GM19238 (cell line): ENCODE data around the gene CEACAM7.
"Not testable (repeated sequence)": the region's sequence is repeated elsewhere in the genome, so short reads cannot be mapped to it uniquely, and the experiment has no call there.

ENCODE experiments used
- DNase-seq: peaks from one replicate; pipeline ENCODE4 v3.0.0; 2011; ENCODE audit warnings: low spot score; ENCODE audit not compliant: insufficient read length

Gene CEACAM7

GRCh38 chr19:41688098-41688497 lies at the start of gene CEACAM7:
TSS of gene CEACAM7 (minus strand) at chr19:41688270. CDS start at chr19:41688165, 105 bp downstream.
- no peak for DNase-seq

- DNase-seq: no peak
These were observed 47.1 kb upstream of the CEACAM7 start for GRCh38 chr19:41735071-41735600.

- no peak for DNase-seq
These were observed 46.5 kb upstream of the CEACAM7 start for GRCh38 chr19:41734585-41734984.

- no peak for DNase-seq
These were observed 46.1 kb upstream of the CEACAM7 start for GRCh38 chr19:41734156-41734555.

GRCh38 chr19:41726493-41726892 lies 38.4 kb upstream of the CEACAM7 start:
- no peak for DNase-seq

GRCh38 chr19:41720103-41720502 lies 32.0 kb upstream of the CEACAM7 start:
- no peak for DNase-seq

- DNase-seq: no peak
These were observed 30.7 kb upstream of the CEACAM7 start for GRCh38 chr19:41718761-41719160.

GRCh38 chr19:41714598-41714997 lies 26.5 kb upstream of the CEACAM7 start:
- no peak for DNase-seq

- no peak for DNase-seq
These were observed 23.5 kb upstream of the CEACAM7 start for GRCh38 chr19:41711376-41712261.

GRCh38 chr19:41709951-41710645 lies 22.0 kb upstream of the CEACAM7 start:
- DNase-seq: no peak

GRCh38 chr19:41709516-41709915 lies 21.4 kb upstream of the CEACAM7 start:
- not testable (repeated sequence) for DNase-seq

- no peak for DNase-seq
These were observed 20.4 kb upstream of the CEACAM7 start, which contains the start of gene CEACAM5 for GRCh38 chr19:41708481-41708880. TSS of gene CEACAM5 (plus strand) at chr19:41708626. CDS start at chr19:41708732, 106 bp downstream.

GRCh38 chr19:41707871-41708371 lies 19.9 kb upstream of the CEACAM7 start:
- no peak for DNase-seq

- no peak for DNase-seq
These were observed 19.4 kb upstream of the CEACAM7 start for GRCh38 chr19:41707502-41707812.

- DNase-seq: peak; percentile 75
These were observed 18.9 kb upstream of the CEACAM7 start for GRCh38 chr19:41706741-41707501.

GRCh38 chr19:41705393-41706174 lies 17.5 kb upstream of the CEACAM7 start:
- DNase-seq: no peak

- DNase-seq: no peak
These were observed 15.7 kb upstream of the CEACAM7 start for GRCh38 chr19:41703602-41704293.

GRCh38 chr19:41702171-41702651 lies 14.1 kb upstream of the CEACAM7 start:
- no peak for DNase-seq

GRCh38 chr19:41701401-41702075 lies 13.5 kb upstream of the CEACAM7 start:
- DNase-seq: no peak
